Measurements from ENCODE around the gene S100Z. TPM values are rescaled to one million over a fixed set of nuclear protein-coding genes. Genes with fewer than 3 reads are reported as not detected.
A peak's percentile ranks its signal among the peaks of the same experiment; 100 is the strongest.
"Not testable (repeated sequence)": the region's sequence is repeated elsewhere in the genome, so short reads cannot be mapped to it uniquely, and the experiment has no call there.

Gene S100Z
- total RNA-seq, 1 donor from 2014 or later: not detected

GRCh38 chr5:76850543-76851145, 830 bp downstream of the S100Z start:
- no peak for DNase-seq
- Histone ChIP-seq H3K4me3 (no peak overlapping the region), H3K27ac (replicated peaks) (peak overlapping the region; percentile 43), H3K4me1 (peaks cover 23% of the 10 kb centered on the region), H3K9me3 (replicated peaks) (no peaks in the 10 kb centered on the region), H3K27me3 (ENCODE audit: low read depth) (peaks cover 17% of the 10 kb centered on the region), H3K36me3 (no peaks in the 10 kb centered on the region)
- no peak for TF ChIP-seq CTCF (IDR thresholded peaks at IDR 0.05; ENCODE audit: borderline replicate concordance)
- intact Hi-C loops (cut with micrococcal nuclease): no loop called here

GRCh38 chr5:76851728-76852369, 2.0 kb downstream of the S100Z start:
- peaks cover 12% of the 10 kb centered on the region for H3K27me3 ChIP-seq (ENCODE audit: low read depth)
- no peaks in the 10 kb centered on the region for H3K9me3 ChIP-seq (replicated peaks)
- peak overlapping the region; percentile 43 for H3K27ac ChIP-seq (replicated peaks)
- peak; percentile 26 for DNase-seq
- intact Hi-C loops (cut with micrococcal nuclease): no loop called here
- H3K36me3 ChIP-seq: no peaks in the 10 kb centered on the region
- peaks cover 23% of the 10 kb centered on the region for H3K4me1 ChIP-seq
- no peak for TF ChIP-seq CTCF (IDR thresholded peaks at IDR 0.05; ENCODE audit: borderline replicate concordance)
- H3K4me3 ChIP-seq: no peak overlapping the region

GRCh38 chr5:76852772-76853171, 3.0 kb downstream of the S100Z start:
- TF ChIP-seq CTCF (IDR thresholded peaks at IDR 0.05; ENCODE audit: borderline replicate concordance): no peak

GRCh38 chr5:76853741-76854140, 3.9 kb downstream of the S100Z start:
- H3K36me3 ChIP-seq; H3K9me3 ChIP-seq (replicated peaks); H3K27me3 ChIP-seq (ENCODE audit: low read depth); H3K4me3 ChIP-seq; intact Hi-C loops (cut with micrococcal nuclease); H3K27ac ChIP-seq (replicated peaks); DNase-seq: not testable (repeated sequence)
- H3K4me1 ChIP-seq: peaks cover 23% of the 10 kb centered on the region

More at GRCh38 chr5:76852772-76853171, 3.0 kb downstream of the S100Z start:
- Histone ChIP-seq H3K4me1 (peaks cover 23% of the 10 kb centered on the region), H3K9me3 (replicated peaks) (no peaks in the 10 kb centered on the region), H3K27me3 (ENCODE audit: low read depth) (peaks cover 7% of the 10 kb centered on the region), H3K27ac (replicated peaks) (peak overlapping the region; percentile 43), H3K4me3 (no peak overlapping the region), H3K36me3 (no peaks in the 10 kb centered on the region)
- no peak for DNase-seq
- intact Hi-C loops (cut with micrococcal nuclease): no loop called here

GRCh38 chr5:76854644-76855043, 4.8 kb downstream of the S100Z start:
- no peak for TF ChIP-seq CTCF (IDR thresholded peaks at IDR 0.05; ENCODE audit: borderline replicate concordance)
- H3K9me3 ChIP-seq (replicated peaks): no peaks in the 10 kb centered on the region
- intact Hi-C loops (cut with micrococcal nuclease): no loop called here
- no peak for DNase-seq
- no peak overlapping the region for H3K27ac ChIP-seq (replicated peaks)
- H3K4me1 ChIP-seq: peaks cover 23% of the 10 kb centered on the region
- no peaks in the 10 kb centered on the region for H3K36me3 ChIP-seq
- H3K4me3 ChIP-seq: no peak overlapping the region
- H3K27me3 ChIP-seq (ENCODE audit: low read depth): no peaks in the 10 kb centered on the region

GRCh38 chr5:76855501-76855900, 5.7 kb downstream of the S100Z start:
- DNase-seq: not testable (repeated sequence)

More at GRCh38 chr5:76855501-76855900, 5.7 kb downstream of the S100Z start:
- H3K36me3 ChIP-seq; H3K27ac ChIP-seq (replicated peaks); H3K9me3 ChIP-seq (replicated peaks); H3K4me3 ChIP-seq; intact Hi-C loops (cut with micrococcal nuclease); H3K27me3 ChIP-seq (ENCODE audit: low read depth): not testable (repeated sequence)
- peaks cover 22% of the 10 kb centered on the region for H3K4me1 ChIP-seq
